H9 (cell line): ENCODE results near the gene PRKAG1. TPM values are rescaled to one million over a fixed set of nuclear protein-coding genes. Genes with fewer than 3 reads are reported as not detected.
A peak's percentile ranks its signal among the peaks of the same experiment; 100 is the strongest.

Experiments
- DNase-seq: peaks from one replicate; pipeline ENCODE4 v3.0.0-alpha.2; 2017
- H2AFZ ChIP-seq: one replicate; pipeline ENCODE4 v1.6.1; 2013; ENCODE audit warnings: mild to moderate bottlenecking, low read length, control low read depth, moderate library complexity
- H2AK5ac ChIP-seq: 2 replicates; pipeline ENCODE4 v1.6.1; 2013; ENCODE audit warnings: low read length, control low read depth, mixed read lengths; ENCODE audit not compliant: insufficient read length
- H2BK120ac ChIP-seq: one replicate; pipeline ENCODE4 v1.6.1; 2013; ENCODE audit warnings: low read depth, mild to moderate bottlenecking, low read length, control low read depth, inconsistent platforms; ENCODE audit not compliant: poor library complexity, severe bottlenecking
- H2BK12ac ChIP-seq: 2 replicates; pipeline ENCODE4 v1.6.1; 2013; ENCODE audit warnings: low read length, control low read depth, mixed read lengths, low read depth; ENCODE audit not compliant: insufficient read length
- H2BK15ac ChIP-seq: 2 replicates; pipeline ENCODE4 v1.6.1; 2013; ENCODE audit warnings: low read depth, low read length, control low read depth
- H2BK20ac ChIP-seq: one replicate; pipeline ENCODE4 v1.6.1; 2013; ENCODE audit warnings: low read depth, mild to moderate bottlenecking, low read length, control low read depth, inconsistent platforms; ENCODE audit not compliant: poor library complexity, severe bottlenecking
- H2BK5ac ChIP-seq: 2 replicates; pipeline ENCODE4 v1.6.1; 2013; ENCODE audit warnings: low read length, control low read depth, mixed read lengths; ENCODE audit not compliant: insufficient read length
- H3K14ac ChIP-seq: 2 replicates; pipeline ENCODE4 v1.6.1; 2013; ENCODE audit warnings: low read length, control low read depth; ENCODE audit not compliant: insufficient read depth
- H3K18ac ChIP-seq: 2 replicates; pipeline ENCODE4 v1.6.1; 2013; ENCODE audit warnings: low read depth, mild to moderate bottlenecking, mixed read lengths, low read length, control low read depth; ENCODE audit not compliant: insufficient read length
- H3K23ac ChIP-seq: 2 replicates; pipeline ENCODE4 v1.6.1; 2013; ENCODE audit warnings: low read length, control low read depth, mixed read lengths, low read depth; ENCODE audit not compliant: insufficient read length
- H3K23me2 ChIP-seq: 2 replicates; pipeline ENCODE4 v1.6.1; 2013; ENCODE audit warnings: low read depth, mild to moderate bottlenecking, mixed read lengths, low read length, control low read depth; ENCODE audit not compliant: insufficient read length, poor library complexity, severe bottlenecking
- H3K27ac ChIP-seq: 2 replicates; pipeline ENCODE4 v1.5.1; 2013; ENCODE audit warnings: low read length, control low read depth, mixed read lengths, low read depth; ENCODE audit not compliant: insufficient read length
- H3K27me3 ChIP-seq: 2 replicates; pipeline ENCODE4 v1.6.1; 2013; ENCODE audit warnings: low read length, control low read depth, inconsistent platforms; ENCODE audit not compliant: insufficient read depth
- H3K4ac ChIP-seq: 2 replicates; pipeline ENCODE4 v1.6.1; 2013; ENCODE audit warnings: low read depth, mild to moderate bottlenecking, control low read depth, inconsistent platforms, low read length, moderate library complexity
- H3K4me1 ChIP-seq: 2 replicates; pipeline ENCODE4 v1.6.1; 2013; ENCODE audit warnings: low read length, control low read depth, inconsistent platforms; ENCODE audit not compliant: insufficient read depth
- H3K4me2 ChIP-seq: 2 replicates; pipeline ENCODE4 v1.6.1; 2013; ENCODE audit warnings: low read length, control low read depth, mixed read lengths; ENCODE audit not compliant: insufficient read length, insufficient read depth
- H3K56ac ChIP-seq: 2 replicates; pipeline ENCODE4 v1.6.1; 2013; ENCODE audit warnings: low read depth, mild to moderate bottlenecking, mixed read lengths, low read length, control low read depth; ENCODE audit not compliant: insufficient read length
- H3K79me1 ChIP-seq: 2 replicates; pipeline ENCODE4 v1.6.1; 2013; ENCODE audit warnings: low read depth, mild to moderate bottlenecking, moderate library complexity, low read length, control low read depth, inconsistent platforms; ENCODE audit not compliant: insufficient read depth, poor library complexity, severe bottlenecking
- H3K79me2 ChIP-seq: 2 replicates; pipeline ENCODE4 v1.6.1; 2013; ENCODE audit warnings: low read length, control low read depth, inconsistent platforms; ENCODE audit not compliant: insufficient read depth
- H3K9ac ChIP-seq: 2 replicates; pipeline ENCODE4 v1.6.1; 2013; ENCODE audit warnings: low read length, control low read depth, mixed read lengths; ENCODE audit not compliant: insufficient read length; ENCODE audit errors: extremely low read depth
- H3K9me3 ChIP-seq: one replicate; pipeline ENCODE4 v1.6.1; 2013; ENCODE audit warnings: low read depth, low read length, inconsistent platforms; ENCODE audit not compliant: control insufficient read depth
- H3T11ph ChIP-seq: one replicate; pipeline ENCODE4 v1.6.1; 2013; ENCODE audit warnings: mild to moderate bottlenecking, low read length, control low read depth, inconsistent platforms
- H4K20me1 ChIP-seq: one replicate; pipeline ENCODE4 v1.6.1; 2013; ENCODE audit not compliant: control insufficient read depth, insufficient read length, insufficient read depth
- H4K5ac ChIP-seq: 2 replicates; pipeline ENCODE4 v1.6.1; 2013; ENCODE audit warnings: low read depth, mild to moderate bottlenecking, mixed read lengths, low read length, control low read depth; ENCODE audit not compliant: insufficient read length
- H4K8ac ChIP-seq: replicated peaks from 2 replicates; pipeline ENCODE4 v1.6.1; 2013; ENCODE audit warnings: low read length, control low read depth, mixed read lengths, low read depth; ENCODE audit not compliant: insufficient read length
- H4K91ac ChIP-seq: 2 replicates; pipeline ENCODE4 v1.6.1; 2013; ENCODE audit warnings: low read depth, mild to moderate bottlenecking, moderate library complexity, mixed read lengths, low read length, control low read depth; ENCODE audit not compliant: insufficient read length
- H3K27ac Mint-ChIP-seq, 3 experiments: 2 replicates in 2 of 3; 3 replicates in 1 of 3; pipeline ENCODE4 v1.8.0; 2020 to 2021; ENCODE audit warnings: mixed read lengths in 3 of 3, mild to moderate bottlenecking in 1 of 3, moderate library complexity in 1 of 3
- H3K27me3 Mint-ChIP-seq: 2 replicates; pipeline ENCODE4 v1.8.0; 2021; ENCODE audit warnings: low read depth, mild to moderate bottlenecking, moderate library complexity, mixed read lengths
- H3K36me3 Mint-ChIP-seq, 3 experiments: 2 replicates in 2 of 3; 3 replicates in 1 of 3; pipeline ENCODE4 v1.8.0; 2020 to 2021; ENCODE audit warnings: low read depth in 3 of 3, mixed read lengths in 3 of 3; ENCODE audit not compliant: insufficient read depth in 1 of 3
- H3K4me1 Mint-ChIP-seq, 2 experiments: 2 replicates each; pipeline ENCODE4 v1.8.0; 2020; ENCODE audit warnings: mixed read lengths in 2 of 2
- H3K4me3 Mint-ChIP-seq, 2 experiments: 2 replicates in 1 of 2; 3 replicates in 1 of 2; pipeline ENCODE4 v1.8.0; 2020 to 2021; ENCODE audit warnings: mild to moderate bottlenecking in 2 of 2, mixed read lengths in 2 of 2, moderate library complexity in 1 of 2
- H3K9me3 Mint-ChIP-seq, 2 experiments: 2 replicates in 1 of 2; 3 replicates in 1 of 2; pipeline ENCODE4 v1.8.0; 2020; ENCODE audit warnings: mild to moderate bottlenecking in 2 of 2, mixed read lengths in 2 of 2, moderate library complexity in 1 of 2
- CTCF ChIP-seq: fragments of 200-600 bp; sonication (generic); conservative IDR thresholded peaks from 3 replicates; pipeline ENCODE4 v1.8.0; 2021; ENCODE audit warnings: antibody characterized with exemption, mild to moderate bottlenecking
- WGBS: extraction: QIAGEN DNeasy Blood & Tissue Kit; methylation state at CpG from one replicate; pipeline ENCODE4 v1.1.7; 2013; ENCODE audit warnings: missing lambda C conversion rate, low lambda C conversion rate, mixed read lengths; ENCODE audit not compliant: insufficient read length; ENCODE audit errors: extremely low coverage; 5-methylcytosine and 5-hydroxymethylcytosine counted together
- total RNA-seq: library from RNA; stranded (reverse); gene quantifications from 2 replicates; pipeline ENCODE4 v1.2.1, GENCODE V29; 2021

Gene PRKAG1
- total RNA-seq, 1 experiment from 2014 or later, result 34.8 TPM

GRCh38 chr12:49000346-49000745, 18.2 kb downstream of the PRKAG1 start:
- Histone ChIP-seq H4K5ac (no peak overlapping the region), H3K23ac (no peak overlapping the region), H3K9me3 (no peaks in the 10 kb centered on the region), H3K79me1 (no peaks in the 10 kb centered on the region), H3K4me1 (no peaks in the 10 kb centered on the region), H2AFZ (no peak overlapping the region), H2AK5ac (no peak overlapping the region), H2BK15ac (no peak overlapping the region), H3K18ac (no peak overlapping the region), H4K91ac (no peak overlapping the region), H3K23me2 (peaks cover 27% of the 10 kb centered on the region), H2BK5ac (no peak overlapping the region), H3K27me3 (peaks cover 34% of the 10 kb centered on the region; the same call in 1 of the 2 replicates), H3T11ph (no peak overlapping the region), H3K9ac (no peak overlapping the region), H3K4ac (no peak overlapping the region), H4K8ac (no peak overlapping the region), H3K27ac (no peak overlapping the region), H2BK12ac (no peak overlapping the region), H3K14ac (no peak overlapping the region), H3K4me2 (peak overlapping the region; percentile 58), H3K56ac (no peak overlapping the region), H4K20me1 (no peaks in the 10 kb centered on the region), H3K79me2 (no peaks in the 10 kb centered on the region), H2BK120ac (no peak overlapping the region), H2BK20ac (no peak overlapping the region)
- Mint-ChIP-seq H3K27me3 (peaks cover 63% of the 10 kb centered on the region), H3K9me3 (no peaks in the 10 kb centered on the region), H3K4me3 (peak overlapping the region in 1 of 2 experiments; percentile 10; a peak in 1 of 5 replicates), H3K36me3 (peaks cover 6 to 21% (median 7%) of the 10 kb centered on the region in 3 experiments; a peak in 5 of 7 replicates), H3K4me1 (peaks cover 13 to 28% of the 10 kb centered on the region in 2 experiments), H3K27ac (no peak overlapping the region)
- TF ChIP-seq CTCF, result no peak
- WGBS, result no CpG with 5 or more reads among the region's 2 CpGs
- peak; percentile 14 for DNase-seq
